Superior temporal gyrus (tissue), 1 donor: Measurements from ENCODE around the gene SPTLC1.
"Not testable (repeated sequence)": the region's sequence is repeated elsewhere in the genome, so short reads cannot be mapped to it uniquely, and the experiment has no call there.

ENCODE experiments used
- DNase-seq: peaks from one replicate; pipeline ENCODE4 v3.0.0-alpha.2; 2016; ENCODE audit errors: extremely low spot score

The SPTLC1 gene

DNA sequence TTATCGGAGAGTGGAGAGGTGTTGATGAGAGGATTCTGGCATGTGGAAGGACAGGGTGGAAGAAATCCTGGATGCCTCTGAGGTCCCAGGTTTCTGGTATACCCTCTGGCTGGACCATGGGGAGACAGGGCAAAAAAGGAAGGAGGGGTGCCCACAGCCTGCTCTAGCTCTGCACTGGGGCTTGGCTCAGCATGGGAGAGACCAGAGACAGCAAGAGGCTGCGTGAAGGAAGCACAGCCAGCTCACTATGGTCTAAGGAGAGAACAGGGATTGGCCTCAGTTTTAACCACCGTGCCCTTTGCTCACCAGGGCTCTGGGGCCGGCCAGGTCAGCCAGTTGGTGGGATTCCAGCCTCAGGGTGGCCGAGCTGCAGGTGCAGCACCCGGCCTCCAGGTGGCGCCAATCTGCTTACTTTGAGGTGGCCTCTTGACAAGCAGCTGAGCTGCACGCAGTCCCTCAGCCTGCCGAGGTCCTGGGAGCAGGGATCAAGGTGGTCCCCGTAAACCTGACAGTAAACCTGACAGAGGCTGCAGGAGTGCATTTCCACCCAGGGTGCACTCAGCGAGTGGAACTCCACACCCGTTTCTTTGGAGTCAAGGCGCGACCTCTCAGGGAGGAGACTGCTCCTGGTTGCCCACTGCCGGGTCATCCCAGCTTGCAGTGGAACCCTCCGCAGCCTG, 25.0 kb upstream of the SPTLC1 start:
- DNase-seq, result peak; percentile 54

DNA sequence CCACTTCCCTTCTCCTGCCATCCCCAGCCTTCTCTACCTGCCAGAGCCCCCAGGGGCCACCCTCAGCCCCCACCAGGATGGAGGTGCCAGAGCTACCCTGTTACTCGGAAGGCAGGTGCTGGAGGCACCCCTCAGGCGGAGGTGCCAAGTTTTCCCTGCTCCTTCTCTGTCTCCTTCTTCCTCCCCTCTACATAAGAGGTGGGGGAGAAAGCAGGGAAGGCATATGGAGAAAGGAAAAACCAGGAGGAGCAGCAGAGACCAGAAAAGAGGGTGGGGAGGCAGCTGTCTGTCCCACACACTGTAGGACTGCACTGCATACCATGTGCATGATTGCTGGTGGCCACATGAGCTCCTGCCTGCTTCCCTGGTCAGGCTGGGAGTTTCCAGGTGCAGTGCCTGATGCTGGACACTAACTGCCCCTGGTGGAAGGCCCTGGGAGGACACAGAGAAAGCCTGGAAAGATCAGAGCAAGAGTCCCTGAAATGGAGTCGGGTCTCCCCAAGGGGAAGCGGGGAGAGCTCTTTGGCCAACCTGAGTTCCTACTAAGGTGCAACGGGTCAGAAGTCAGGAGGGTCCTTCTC, 23.8 kb upstream of the SPTLC1 start:
- not testable (repeated sequence) for DNase-seq

DNA sequence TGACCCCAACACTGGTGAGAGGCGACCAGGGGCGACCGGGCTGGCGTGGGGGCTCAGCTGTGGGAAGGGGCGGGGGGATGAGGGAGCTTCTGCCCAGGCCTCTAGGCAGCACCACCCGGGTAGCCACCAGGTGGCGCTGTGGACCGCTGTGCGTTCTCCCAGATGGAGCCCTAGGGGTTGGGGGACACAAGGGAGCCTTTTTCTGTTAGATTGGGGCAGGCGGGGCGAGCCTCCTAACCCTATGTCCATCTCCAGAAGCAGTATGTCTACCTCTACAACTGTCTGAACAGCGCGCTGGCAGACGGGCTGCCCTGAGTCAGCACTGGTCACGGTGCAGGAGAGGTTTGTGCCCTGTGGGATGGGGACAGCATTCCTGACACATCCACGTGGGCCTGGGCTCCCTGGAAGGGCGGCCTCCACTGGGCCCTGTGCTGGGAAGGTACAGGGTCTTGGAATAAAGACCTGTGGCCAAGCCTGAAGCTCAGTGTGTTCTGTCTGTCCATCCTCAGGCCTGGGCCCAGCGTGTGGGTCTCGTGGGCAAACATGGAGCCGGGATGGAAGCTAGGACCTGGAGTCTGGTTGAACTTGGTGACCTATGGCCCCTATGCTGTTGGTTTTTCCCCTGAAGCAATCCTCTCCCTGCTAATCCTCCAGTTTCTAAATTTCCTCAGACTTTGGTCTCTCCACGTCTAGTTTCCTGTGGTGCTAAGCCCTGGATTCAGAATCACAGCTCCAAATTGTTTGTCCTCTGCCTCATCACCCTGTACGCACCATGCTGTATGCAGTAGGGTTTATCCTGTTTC, 23.1 kb upstream of the SPTLC1 start:
- DNase-seq, result peak; percentile 81

DNA sequence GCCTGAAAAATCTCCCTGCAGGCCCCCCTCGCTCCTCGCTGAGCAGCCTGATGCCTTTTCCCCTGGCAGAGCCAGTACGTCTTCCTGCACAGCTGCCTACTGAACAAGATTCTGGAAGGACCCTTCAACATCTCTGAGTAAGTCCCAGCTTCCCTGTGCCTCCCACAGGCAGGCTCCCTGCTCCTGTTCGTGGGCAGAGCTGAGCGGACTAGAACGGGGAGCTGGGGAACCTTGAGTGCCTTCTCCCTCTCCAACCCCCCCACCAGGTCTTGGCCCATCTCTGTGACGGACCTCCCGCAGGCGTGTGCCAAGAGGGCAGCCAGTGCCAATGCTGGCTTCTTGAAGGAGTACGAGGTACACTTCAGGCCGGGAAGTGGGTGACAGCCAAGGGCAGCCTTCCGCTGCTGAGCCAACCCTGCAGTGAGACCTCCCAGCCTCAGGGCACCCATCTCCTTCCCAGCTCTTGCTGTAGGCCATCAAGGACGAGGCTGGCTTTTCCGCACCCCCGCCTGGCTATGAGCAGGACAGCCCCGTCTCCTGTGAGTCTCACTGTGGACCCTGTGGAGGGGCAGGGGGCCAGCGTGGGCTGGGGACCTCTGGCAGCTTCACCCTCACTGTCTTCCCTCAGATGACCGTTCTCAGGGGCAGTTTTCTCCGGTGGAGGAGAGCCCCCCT, 21.1 kb upstream of the SPTLC1 start:
- DNase-seq, result no peak

DNA sequence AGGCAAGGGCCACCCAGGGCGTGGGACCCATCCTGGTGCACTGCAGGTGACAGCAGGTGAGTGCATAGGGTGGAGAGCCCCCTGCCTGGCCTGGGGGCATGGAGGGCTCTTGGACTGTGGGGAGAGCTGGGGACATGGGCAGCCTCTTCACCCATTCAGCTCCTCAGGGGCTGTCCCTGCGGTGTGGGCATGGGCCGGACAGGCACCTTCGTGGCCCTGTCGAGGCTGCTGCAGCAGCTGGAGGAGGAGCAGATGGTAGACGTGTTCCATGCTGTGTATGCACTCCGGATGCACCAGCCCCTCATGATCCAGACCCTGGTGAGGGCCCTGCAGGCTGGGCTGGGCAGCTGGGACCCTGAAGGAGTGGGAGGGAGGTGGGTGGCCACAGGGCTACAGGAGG, 20.4 kb upstream of the SPTLC1 start:
- DNase-seq, result no peak

DNA sequence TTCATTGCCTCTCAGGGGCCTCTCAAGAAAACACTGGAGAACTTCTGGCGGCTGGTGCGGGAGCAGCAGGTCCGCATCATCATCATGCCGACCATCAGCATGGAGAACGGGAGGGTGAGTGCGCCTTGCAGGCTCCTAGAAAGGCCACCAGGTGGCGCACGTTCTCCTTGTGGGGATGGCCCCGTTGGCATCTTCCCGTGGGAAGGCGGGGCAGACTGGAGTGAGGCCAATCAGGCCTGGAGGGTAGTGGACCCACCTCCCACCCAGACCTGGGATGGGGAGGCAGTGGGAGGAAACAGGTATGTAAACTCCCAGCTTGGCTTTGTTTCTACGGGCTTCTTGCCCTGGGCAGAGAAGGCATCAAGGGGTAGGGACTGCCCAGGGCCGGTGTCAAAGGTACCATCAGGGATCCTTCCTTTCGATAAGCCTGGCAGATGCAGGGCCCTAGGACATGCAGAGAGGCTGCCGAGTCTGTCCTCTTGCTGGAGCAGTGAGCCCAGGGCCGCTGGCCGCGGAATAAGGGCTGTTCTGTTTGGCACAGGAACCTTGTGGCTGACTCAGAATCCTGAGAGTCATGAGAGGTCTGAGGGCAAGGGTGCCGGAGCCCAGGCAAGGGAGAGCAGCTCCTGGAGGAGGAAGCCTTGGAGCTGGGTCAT, 18.9 kb upstream of the SPTLC1 start:
- peak; percentile 86 for DNase-seq

DNA sequence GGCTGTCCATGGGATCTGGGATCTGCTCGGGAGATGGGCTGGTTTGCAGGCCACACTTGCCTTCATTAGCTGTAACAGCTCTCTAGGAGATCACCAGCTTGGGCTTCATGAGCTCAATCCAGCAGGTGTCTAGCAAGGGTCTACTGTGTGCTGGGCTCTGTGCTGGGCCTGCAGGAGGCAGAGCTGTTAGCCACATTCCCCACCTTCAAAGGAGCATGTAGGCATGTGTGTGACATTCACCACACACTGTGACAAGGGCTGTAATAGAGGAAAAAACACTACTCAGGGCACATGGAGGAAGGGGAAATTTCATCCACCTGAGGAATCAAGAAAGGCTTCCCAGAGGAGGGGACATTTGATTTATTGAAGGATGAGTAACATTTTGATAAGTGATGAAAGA, 17.7 kb upstream of the SPTLC1 start:
- DNase-seq, result not testable (repeated sequence)

DNA sequence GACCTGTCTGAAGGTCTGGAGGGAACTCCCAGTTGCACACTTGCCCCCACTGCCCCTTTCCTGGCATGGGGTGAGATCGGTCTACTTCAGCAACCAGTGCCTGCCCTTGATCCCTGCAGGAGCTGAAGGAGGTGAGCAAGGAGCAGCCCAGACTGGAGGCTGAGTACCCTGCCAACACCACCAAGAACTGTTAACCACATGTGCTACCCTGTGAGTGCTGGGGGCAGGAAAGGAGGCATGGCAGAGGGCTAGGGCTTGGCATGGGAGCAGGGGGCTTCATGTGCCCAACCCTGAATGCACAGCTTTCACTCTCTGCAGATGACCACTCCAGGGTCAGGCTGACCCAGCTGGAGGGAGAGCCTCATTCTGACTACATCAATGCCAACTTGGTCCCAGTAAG, 17.3 kb upstream of the SPTLC1 start:
- DNase-seq, result no peak

DNA sequence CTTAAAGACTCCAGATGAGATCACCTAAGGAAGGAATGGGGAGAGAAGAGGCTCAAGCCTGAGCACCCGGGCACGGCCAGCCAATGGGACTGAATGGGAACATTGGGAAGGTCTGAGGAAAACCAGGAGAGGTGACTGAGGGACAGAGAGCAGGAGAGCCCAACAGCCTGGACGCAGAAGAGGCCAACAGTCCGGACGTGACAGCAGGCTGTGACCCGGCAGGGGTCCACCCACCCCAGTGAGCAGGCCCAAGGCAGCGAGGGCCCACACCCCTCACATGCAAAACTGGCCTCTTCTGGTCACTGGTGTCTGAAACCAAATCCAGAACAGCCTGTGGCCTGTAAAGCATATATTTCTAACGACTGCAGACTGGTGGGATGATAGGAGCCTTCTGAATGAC, 7.6 kb upstream of the SPTLC1 start:
- no peak for DNase-seq

DNA sequence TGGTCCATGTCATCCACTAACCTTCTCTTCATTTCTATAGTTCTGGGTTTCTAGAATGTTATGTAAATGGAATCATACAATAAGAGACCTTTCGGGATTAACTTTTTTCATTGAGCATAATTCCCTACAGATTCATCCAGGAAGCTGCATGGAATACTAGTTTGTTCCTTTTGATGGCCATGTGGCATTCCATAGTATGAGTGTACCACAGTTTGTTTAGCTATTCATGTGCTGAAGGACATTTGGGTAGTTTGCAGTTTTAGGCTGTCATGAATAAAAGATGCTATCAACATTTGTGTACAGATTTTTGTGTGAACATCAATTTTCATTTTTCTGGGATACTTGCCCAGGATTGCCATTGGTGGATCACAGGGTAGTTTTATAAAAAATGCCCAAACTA, 6.8 kb upstream of the SPTLC1 start:
- DNase-seq, result no peak

DNA sequence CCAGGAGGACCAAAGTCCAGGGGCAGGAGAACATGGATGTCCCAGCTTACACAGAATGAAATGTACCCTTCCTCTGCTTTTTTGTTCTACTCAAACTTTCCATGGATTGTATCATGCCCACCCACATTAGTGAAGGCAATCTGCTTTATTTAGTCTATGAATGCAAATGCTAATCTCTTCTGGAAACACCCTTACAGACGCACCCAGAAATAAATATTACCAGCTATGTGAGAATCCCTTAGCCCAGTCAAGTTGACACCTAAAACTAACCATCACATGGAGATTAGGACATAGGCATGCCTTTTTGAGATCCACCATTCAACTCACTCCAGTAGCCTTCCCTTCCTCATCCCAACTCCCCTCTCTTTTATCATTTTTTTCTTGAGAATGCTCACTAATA, 6.1 kb upstream of the SPTLC1 start:
- no peak for DNase-seq

DNA sequence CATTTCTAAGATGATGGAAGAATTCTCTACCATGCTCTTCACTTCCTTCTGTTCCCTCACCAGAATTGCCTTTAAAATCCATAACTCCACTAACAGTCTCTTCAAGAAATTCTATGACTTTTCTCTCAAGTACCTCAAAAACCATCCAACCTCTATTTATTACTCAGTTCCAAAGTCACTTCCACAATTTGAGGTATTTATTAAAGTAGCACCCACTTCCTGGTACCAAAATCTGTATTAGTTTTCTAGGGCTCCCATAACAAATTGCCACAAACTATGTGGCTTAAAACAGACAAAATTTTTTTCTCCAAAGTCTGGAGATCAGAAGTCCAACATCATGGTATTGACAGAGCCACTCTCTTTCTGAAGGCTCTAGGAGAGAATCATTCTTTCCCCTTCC, 4.9 kb upstream of the SPTLC1 start:
- DNase-seq, result no peak

DNA sequence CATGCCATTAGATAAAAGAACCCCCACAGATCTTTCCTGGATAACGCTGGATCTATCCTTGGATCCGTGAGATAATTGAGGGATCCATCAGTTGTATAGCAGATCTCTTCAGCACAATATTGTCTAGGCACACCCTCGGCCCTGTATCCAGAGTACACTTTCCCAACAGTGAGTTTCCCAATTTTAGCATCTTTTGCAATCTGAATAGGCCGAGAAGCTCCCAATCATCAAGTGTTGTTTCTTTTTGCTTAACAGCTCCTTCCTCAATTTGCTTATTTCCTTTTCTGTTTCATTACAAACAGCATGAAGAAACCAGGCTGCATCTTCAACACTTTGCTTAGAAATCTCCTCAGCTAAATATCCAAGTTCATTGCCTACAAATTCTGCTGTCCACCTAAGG, 4.4 kb upstream of the SPTLC1 start:
- no peak for DNase-seq

DNA sequence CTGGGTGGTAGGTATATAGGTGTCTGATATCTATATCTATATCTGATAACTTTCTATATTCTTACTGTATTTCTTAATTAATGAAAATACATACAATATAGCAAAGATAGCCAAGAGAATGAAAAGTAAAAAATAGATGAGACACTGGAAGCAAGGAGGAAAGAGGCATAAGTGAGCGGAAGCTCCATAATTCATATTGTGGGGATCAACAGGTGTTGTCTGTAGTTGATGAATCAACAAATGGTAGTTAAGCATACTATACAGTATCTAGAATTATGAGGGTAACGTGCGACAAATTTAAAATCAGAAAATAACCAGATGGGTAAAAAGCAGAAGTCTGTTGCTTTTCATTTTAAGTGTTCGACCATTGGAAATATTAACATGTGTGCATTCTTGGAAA, 7.1 kb downstream of the SPTLC1 start:
- DNase-seq, result no peak

DNA sequence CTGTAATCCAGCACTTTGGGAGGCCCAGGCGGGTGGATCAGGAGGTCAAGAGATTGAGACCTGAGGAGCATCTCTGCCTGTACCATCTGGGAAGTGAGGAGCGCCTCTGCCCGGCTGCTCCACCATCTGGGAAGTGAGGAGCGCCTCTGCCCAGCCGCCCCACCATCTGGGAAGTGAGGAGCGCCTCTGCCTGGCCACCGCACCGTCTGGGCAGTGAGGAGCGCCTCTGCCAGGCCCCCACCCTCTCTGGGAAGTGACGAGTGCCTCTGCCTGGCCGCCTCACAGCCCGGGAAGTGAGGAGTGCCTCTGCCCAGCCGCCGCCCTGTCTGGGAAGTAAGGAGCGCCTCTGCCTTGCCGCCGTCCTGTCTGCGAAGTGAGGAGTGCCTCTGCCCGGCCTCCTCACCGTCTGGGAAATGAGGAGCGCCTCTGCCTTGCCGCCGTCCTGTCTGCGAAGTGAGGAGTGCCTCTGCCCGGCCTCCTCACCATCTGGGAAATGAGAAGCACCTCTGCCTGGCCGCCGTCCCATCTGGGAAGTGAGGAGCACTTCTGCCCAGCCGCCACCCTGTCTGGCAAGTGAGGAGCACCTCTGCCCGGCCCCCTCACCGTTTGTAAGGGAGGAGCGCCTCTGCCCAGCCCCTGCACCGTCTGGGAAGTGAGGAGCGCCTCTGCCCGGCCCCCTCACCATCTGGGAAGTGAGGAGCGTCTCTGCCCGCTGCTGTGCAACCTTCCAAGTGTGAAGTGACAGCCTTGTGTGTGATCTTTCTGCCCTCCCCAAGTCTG, 9.6 kb downstream of the SPTLC1 start:
- DNase-seq, result not testable (repeated sequence)

DNA sequence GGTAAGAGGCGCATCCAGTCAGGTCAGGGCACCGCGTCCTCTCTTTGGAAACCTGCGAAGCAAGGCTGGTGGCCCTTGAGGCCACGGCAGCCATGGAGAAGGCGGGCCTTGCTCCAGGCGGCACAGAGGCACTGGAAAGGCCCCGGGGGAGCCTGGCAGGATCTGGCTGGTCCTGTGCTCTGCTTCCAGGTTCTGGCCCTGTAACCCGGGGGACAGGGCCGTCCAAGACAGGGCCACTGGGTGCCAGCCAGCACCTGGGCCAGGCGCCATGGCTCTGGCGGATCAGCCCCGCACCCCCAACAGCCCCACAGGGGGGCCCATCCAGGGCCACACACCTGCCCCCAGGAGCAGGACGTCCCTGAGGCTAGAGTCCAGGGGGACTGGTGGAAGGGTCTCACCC, 11.6 kb downstream of the SPTLC1 start:
- not testable (repeated sequence) for DNase-seq

DNA sequence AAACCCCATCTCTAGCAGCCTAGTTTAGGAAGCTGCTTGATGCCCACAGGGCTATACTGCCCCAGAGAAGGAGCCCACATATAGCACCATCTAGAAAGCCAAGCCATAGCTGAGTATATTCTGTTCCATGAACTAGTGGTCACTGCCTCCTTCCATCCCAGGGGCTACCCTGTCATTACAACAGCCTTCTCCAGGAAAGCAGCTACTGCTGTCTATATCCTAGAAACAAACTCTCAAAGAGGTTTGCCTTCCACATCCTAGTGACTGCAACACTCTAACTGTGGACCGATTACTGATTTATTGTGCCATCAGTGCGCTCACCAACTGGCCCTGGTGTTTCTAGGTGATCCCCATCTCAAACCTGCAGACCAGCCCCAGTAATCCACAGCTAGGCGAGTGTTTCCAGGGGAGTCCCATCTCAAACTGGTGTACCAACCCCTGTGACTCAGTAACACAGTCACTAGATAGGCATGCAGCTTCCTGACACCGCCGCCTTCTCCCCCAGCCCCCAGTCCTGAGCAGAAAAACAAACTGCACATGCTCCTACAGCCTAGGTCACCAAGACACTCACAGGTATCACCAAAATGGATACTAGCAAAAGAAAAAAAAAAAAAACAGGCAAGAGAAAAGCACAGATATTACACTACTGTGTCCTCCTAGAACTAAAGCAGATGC, 14.8 kb downstream of the SPTLC1 start:
- DNase-seq, result no peak

DNA sequence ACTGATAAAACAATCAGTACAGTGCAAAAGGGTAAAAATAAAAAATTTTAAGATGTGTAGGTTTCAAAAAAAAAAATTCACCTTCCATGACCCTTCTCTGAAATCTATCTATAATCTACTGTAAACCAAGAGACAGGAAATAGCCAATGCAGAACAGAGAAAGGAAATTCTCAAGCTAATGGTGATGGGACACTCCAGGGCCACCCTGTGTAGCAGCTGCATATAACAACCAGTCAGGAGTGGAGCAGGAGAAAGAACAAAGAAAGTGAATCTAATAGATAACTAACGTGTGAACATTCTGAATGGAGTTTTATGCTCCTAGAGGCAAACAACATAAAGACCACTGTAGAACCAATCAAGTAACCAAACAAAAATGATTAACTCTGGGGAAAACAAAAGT, 16.6 kb downstream of the SPTLC1 start:
- no peak for DNase-seq

DNA sequence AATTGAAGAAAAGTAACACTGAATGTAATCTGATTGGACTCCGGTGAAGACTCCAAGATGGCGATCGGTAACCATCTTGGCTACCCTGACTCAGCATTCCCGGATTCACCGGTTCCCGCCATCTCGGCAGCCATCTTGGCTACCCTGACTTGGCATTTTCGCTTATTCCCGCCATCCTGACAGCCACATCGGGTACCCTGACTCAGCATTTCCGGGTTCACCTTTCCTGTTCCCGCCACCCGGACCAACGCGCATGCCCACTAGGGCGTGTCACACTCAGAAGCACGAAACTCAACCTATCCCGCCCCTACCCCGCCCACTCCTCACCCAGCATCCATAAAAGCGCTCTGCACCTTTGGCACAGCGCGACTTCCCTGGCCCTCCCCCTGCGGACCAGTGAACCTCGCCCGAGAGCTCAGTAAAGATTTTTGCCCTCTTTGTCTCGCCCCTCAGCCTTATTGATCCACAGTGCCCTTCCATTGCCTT, 17.2 kb downstream of the SPTLC1 start:
- DNase-seq, result peak; percentile 78

DNA sequence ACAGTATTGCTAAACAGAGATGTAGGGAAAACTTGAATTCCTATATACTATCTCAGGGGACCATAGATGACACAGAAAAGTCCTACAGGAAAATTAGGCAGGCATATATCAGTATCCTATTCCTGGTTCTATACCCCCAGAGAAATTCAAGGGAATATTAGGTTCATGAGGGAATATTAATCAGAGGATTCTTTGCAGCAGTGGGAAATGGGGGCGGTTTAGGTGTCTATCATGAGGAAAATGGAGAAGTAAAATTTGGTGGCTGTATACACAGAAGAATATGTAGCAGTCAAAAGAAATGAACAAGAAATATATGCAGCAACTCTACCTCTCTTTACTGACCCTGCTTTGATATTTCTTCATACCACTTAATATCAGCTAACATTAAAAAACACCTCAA, 20.0 kb downstream of the SPTLC1 start:
- DNase-seq, result no peak
